SK-N-SH treated with all-trans-retinoic acid at 6 μM for 48 hours (cell line): ENCODE results near the gene ADAM8.

Source experiments
- ATAC-seq: fragments of 200-7000 bp; cut with Tn5 transposase; 3 replicates; pipeline ENCODE4 v1.9.1; 2020; ENCODE audit warnings: mild to moderate bottlenecking, moderate library complexity
- ARNTL ChIP-seq: fragments of 450-650 bp; formaldehyde crosslinking; IDR thresholded peaks from 2 replicates; pipeline ENCODE4 v1.5.0; 2020; ENCODE audit warnings: low read depth, mild to moderate bottlenecking, moderate library complexity, borderline replicate concordance
- CREB5 ChIP-seq: fragments of 250-450 bp; sonication (Bioruptor Pico); IDR thresholded peaks from 2 replicates; pipeline ENCODE4 v1.5.1; 2020; ENCODE audit warnings: low read depth, mild to moderate bottlenecking, moderate library complexity
- CSDC2 ChIP-seq: fragments of 250-450 bp; sonication (Bioruptor Pico); IDR thresholded peaks from 2 replicates; pipeline ENCODE4 v1.5.0; 2020; ENCODE audit warnings: mild to moderate bottlenecking, moderate library complexity
- ESRRG ChIP-seq: fragments of 250-450 bp; sonication (Bioruptor Pico); IDR thresholded peaks from 2 replicates; pipeline ENCODE4 v1.6.1; 2021; ENCODE audit warnings: mild to moderate bottlenecking
- ISL1 ChIP-seq: fragments of 250-450 bp; sonication (Bioruptor Pico); IDR thresholded peaks from 2 replicates; pipeline ENCODE4 v2.1.2; 2022; ENCODE audit warnings: mild to moderate bottlenecking, moderate library complexity
- OSR1 ChIP-seq: fragments of 250-450 bp; sonication (Bioruptor Pico); IDR thresholded peaks from 2 replicates; pipeline ENCODE4 v1.8.0; 2022; ENCODE audit warnings: moderate library complexity, mild to moderate bottlenecking, inconsistent platforms
- PATZ1 ChIP-seq: fragments of 250-450 bp; sonication (Bioruptor Pico); IDR thresholded peaks from 2 replicates; pipeline ENCODE4 v1.8.0; 2020; ENCODE audit warnings: mild to moderate bottlenecking, moderate library complexity, borderline replicate concordance
- POU6F1 ChIP-seq: fragments of 250-450 bp; sonication (Bioruptor Pico); IDR thresholded peaks from 2 replicates; pipeline ENCODE4 v1.8.0; 2021; ENCODE audit warnings: low read depth, mild to moderate bottlenecking, moderate library complexity, borderline replicate concordance
- PPARA ChIP-seq: fragments of 250-450 bp; sonication (Bioruptor Pico); IDR thresholded peaks from 2 replicates; pipeline ENCODE4 v1.5.0; 2020; ENCODE audit warnings: mild to moderate bottlenecking, borderline replicate concordance
- RARB ChIP-seq: fragments of 250-450 bp; sonication (Bioruptor Pico); IDR thresholded peaks from 2 replicates; pipeline ENCODE4 v1.8.0; 2021; ENCODE audit warnings: mild to moderate bottlenecking, moderate library complexity
- SNAI2 ChIP-seq: fragments of 250-450 bp; sonication (Bioruptor Pico); IDR thresholded peaks from 2 replicates; pipeline ENCODE4 v1.5.0; 2020; ENCODE audit warnings: mild to moderate bottlenecking, moderate library complexity
- TCF4 ChIP-seq: fragments of 250-450 bp; sonication (Bioruptor Pico); IDR thresholded peaks from 2 replicates; pipeline ENCODE4 v1.8.0; 2021; ENCODE audit warnings: mild to moderate bottlenecking, moderate library complexity, borderline replicate concordance
- TOX ChIP-seq: fragments of 250-450 bp; sonication (Bioruptor Pico); IDR thresholded peaks from 2 replicates; pipeline ENCODE4 v1.8.0; 2021; ENCODE audit warnings: mild to moderate bottlenecking, moderate library complexity, borderline replicate concordance
- TSHZ2 ChIP-seq: fragments of 250-450 bp; sonication (Bioruptor Pico); IDR thresholded peaks from 2 replicates; pipeline ENCODE4 v1.5.0; 2020; ENCODE audit warnings: mild to moderate bottlenecking, moderate library complexity
- ZC3H10 ChIP-seq: fragments of 250-450 bp; sonication (Bioruptor Pico); IDR thresholded peaks from 2 replicates; pipeline ENCODE4 v1.5.1; 2021; ENCODE audit warnings: mild to moderate bottlenecking, moderate library complexity
- ZFP3 ChIP-seq: fragments of 250-450 bp; sonication (Bioruptor Pico); IDR thresholded peaks from 2 replicates; pipeline ENCODE4 v1.5.0; 2020; ENCODE audit warnings: mild to moderate bottlenecking, moderate library complexity
- ZFP30 ChIP-seq: fragments of 450-650 bp; formaldehyde crosslinking; IDR thresholded peaks from 2 replicates; pipeline ENCODE4 v1.5.0; 2022; ENCODE audit warnings: mild to moderate bottlenecking, moderate library complexity
- ZNF565 ChIP-seq: fragments of 450-650 bp; formaldehyde crosslinking; conservative IDR thresholded peaks from 2 replicates; pipeline ENCODE4 v1.5.0; 2020; ENCODE audit warnings: low read depth, mild to moderate bottlenecking, moderate library complexity
- ZNF70 ChIP-seq: fragments of 450-650 bp; formaldehyde crosslinking; IDR thresholded peaks from 2 replicates; pipeline ENCODE4 v1.5.0; 2020; ENCODE audit warnings: mild to moderate bottlenecking, moderate library complexity
- ZNF8 ChIP-seq: fragments of 450-650 bp; formaldehyde crosslinking; IDR thresholded peaks from 2 replicates; pipeline ENCODE4 v1.5.0; 2020; ENCODE audit warnings: mild to moderate bottlenecking, moderate library complexity

Gene ADAM8

GRCh38 chr10:133221331-133221730, 55.3 kb downstream of the ADAM8 start:
- ATAC-seq, result no peak
- TF ChIP-seq ZC3H10 (CRISPR knock-in tag) (no peak), ARNTL (no peak), ZNF565 (CRISPR knock-in tag) (no peak), ZNF70 (CRISPR knock-in tag) (no peak), ZFP30 (CRISPR knock-in tag) (no peak), POU6F1 (CRISPR knock-in tag) (no peak), PPARA (CRISPR knock-in tag) (no peak), PATZ1 (CRISPR knock-in tag) (no peak), TSHZ2 (CRISPR knock-in tag) (no peak), ISL1 (no peak), OSR1 (no peak), ESRRG (CRISPR knock-in tag) (no peak), RARB (CRISPR knock-in tag) (no peak), TOX (CRISPR knock-in tag) (no peak), CREB5 (no peak), CSDC2 (no peak), ZFP3 (CRISPR knock-in tag) (no peak), ZNF8 (CRISPR knock-in tag) (no peak)
- TF ChIP-seq, all 23 proteins: peak for 0

- TF ChIP-seq OSR1 (no peak), PPARA (CRISPR knock-in tag) (no peak), SNAI2 (no peak), ZC3H10 (CRISPR knock-in tag) (no peak), ZFP3 (CRISPR knock-in tag) (no peak), POU6F1 (CRISPR knock-in tag) (no peak), ZNF70 (CRISPR knock-in tag) (no peak), ZFP30 (CRISPR knock-in tag) (no peak), CSDC2 (no peak), CREB5 (no peak), TOX (CRISPR knock-in tag) (no peak), ESRRG (CRISPR knock-in tag) (no peak), PATZ1 (CRISPR knock-in tag) (no peak), TCF4 (CRISPR knock-in tag) (no peak), ARNTL (no peak), ZNF8 (CRISPR knock-in tag) (no peak)
- ATAC-seq, result no peak
These were observed 56.9 kb downstream of the ADAM8 start for GRCh38 chr10:133219782-133220181.
